Loucy (cell line): ENCODE data around the gene RIPK3.

Experiments
- H2AFZ ChIP-seq: fragments of 200-600 bp; sonication (generic); 2 replicates; pipeline ENCODE4 v1.6.0; 2016; ENCODE audit warnings: antibody characterized with exemption, mild to moderate bottlenecking, low read length, moderate library complexity
- H3F3A ChIP-seq: fragments of 200-600 bp; 2 replicates; pipeline ENCODE4 v1.6.0; 2016; ENCODE audit warnings: antibody characterized with exemption, low read depth, mild to moderate bottlenecking
- H3K27me3 ChIP-seq: fragments of 200-600 bp; sonication (generic); 2 replicates; pipeline ENCODE4 v1.6.1; 2014; ENCODE audit warnings: low read length, mild to moderate bottlenecking; ENCODE audit not compliant: insufficient read depth, poor library complexity, severe bottlenecking
- H3K36me3 ChIP-seq: fragments of 200-600 bp; sonication (generic); 2 replicates; pipeline ENCODE4 v1.6.1; 2016; ENCODE audit warnings: low read length; ENCODE audit not compliant: insufficient read depth
- H3K4me1 ChIP-seq: fragments of 200-600 bp; sonication (generic); 2 replicates; pipeline ENCODE4 v1.5.1; 2014; ENCODE audit warnings: low read length, mild to moderate bottlenecking; ENCODE audit not compliant: insufficient read depth, poor library complexity, severe bottlenecking
- H3K4me2 ChIP-seq: fragments of 200-600 bp; sonication (generic); 2 replicates; pipeline ENCODE4 v1.6.0; 2014; ENCODE audit warnings: antibody characterized with exemption, low read length, low read depth, mild to moderate bottlenecking; ENCODE audit not compliant: poor library complexity, severe bottlenecking
- H3K4me3 ChIP-seq: fragments of 200-600 bp; sonication (generic); 2 replicates; pipeline ENCODE4 v1.5.1; 2014; ENCODE audit warnings: low read length, mild to moderate bottlenecking, mixed read lengths; ENCODE audit not compliant: poor library complexity, severe bottlenecking
- H3K79me2 ChIP-seq: fragments of 200-600 bp; sonication (generic); 2 replicates; pipeline ENCODE4 v1.6.1; 2014; ENCODE audit warnings: low read length; ENCODE audit not compliant: insufficient read depth
- H3K9ac ChIP-seq: fragments of 200-600 bp; sonication (generic); 2 replicates; pipeline ENCODE4 v1.6.0; 2014; ENCODE audit warnings: mild to moderate bottlenecking, low read depth, low read length, moderate library complexity; ENCODE audit not compliant: poor library complexity, severe bottlenecking
- H3K9me2 ChIP-seq: fragments of 200-600 bp; sonication (generic); replicated peaks from 2 replicates; pipeline ENCODE4 v1.6.1; 2016; ENCODE audit warnings: low read depth, low read length, mixed read lengths
- H3K9me3 ChIP-seq: fragments of 200-600 bp; sonication (generic); 2 replicates; pipeline ENCODE4 v1.6.1; 2014; ENCODE audit warnings: mild to moderate bottlenecking, antibody characterized with exemption, low read length, low read depth; ENCODE audit not compliant: insufficient read depth
- H4K20me1 ChIP-seq: fragments of 200-600 bp; sonication (generic); 2 replicates; pipeline ENCODE4 v1.6.0; 2014; ENCODE audit warnings: antibody characterized with exemption, low read length, mild to moderate bottlenecking; ENCODE audit not compliant: insufficient read depth, poor library complexity, severe bottlenecking
- CTCF ChIP-seq: fragments of 200-600 bp; sonication (generic); conservative IDR thresholded peaks from 2 replicates; pipeline ENCODE4 v1.5.1; 2014; ENCODE audit warnings: mild to moderate bottlenecking, antibody characterized with exemption, low read length
- EZH2phosphoT487 ChIP-seq: fragments of 200-600 bp; IDR thresholded peaks from 2 replicates; pipeline ENCODE4 v1.6.1; 2018; ENCODE audit warnings: antibody characterized with exemption, mild to moderate bottlenecking, moderate library complexity, borderline replicate concordance

Gene RIPK3

GRCh38 chr14:24310265-24310645, 29.5 kb downstream of the RIPK3 start:
- Histone ChIP-seq H3K9ac (no peak overlapping the region), H3K36me3 (peaks cover 16% of the 10 kb centered on the region; the same call in 1 of the 2 replicates), H3K9me2 (no peaks in the 10 kb centered on the region), H3K9me3 (no peaks in the 10 kb centered on the region), H2AFZ (no peak overlapping the region), H3K79me2 (no peaks in the 10 kb centered on the region), H3F3A (no peaks in the 10 kb centered on the region), H3K4me1 (peaks cover 24% of the 10 kb centered on the region), H3K4me2 (no peak overlapping the region), H3K27me3 (no peaks in the 10 kb centered on the region), H4K20me1 (no peaks in the 10 kb centered on the region), H3K4me3 (no peak overlapping the region)
- TF ChIP-seq EZH2phosphoT487 (no peak), CTCF (no peak)

GRCh38 chr14:24309538-24310264, 30.1 kb downstream of the RIPK3 start, which contains the start of gene LTB4R2:
Gene LTB4R2, plus strand, starts transcription at chr14:24310140. Its CDS starts 525 bp downstream, at chr14:24310665.
- TF ChIP-seq CTCF (no peak), EZH2phosphoT487 (no peak)
- H3K36me3 ChIP-seq, result peaks cover 20% of the 10 kb centered on the region; the same call in 1 of the 2 replicates
- no peaks in the 10 kb centered on the region for H3K9me3 ChIP-seq
- no peak within 1 kb of the TSS for H3K4me2 ChIP-seq
- H3K27me3 ChIP-seq, result no peaks in the 10 kb centered on the region
- H3K4me1 ChIP-seq, result peaks cover 20% of the 10 kb centered on the region
- no peak within 1 kb of the TSS for H2AFZ ChIP-seq
- no peaks in the 10 kb centered on the region for H3K79me2 ChIP-seq
- no peaks in the 10 kb centered on the region for H4K20me1 ChIP-seq
- H3K9ac ChIP-seq, result no peak within 1 kb of the TSS
- no peak within 1 kb of the TSS for H3K4me3 ChIP-seq
- no peaks in the 10 kb centered on the region for H3F3A ChIP-seq
- H3K9me2 ChIP-seq, result no peaks in the 10 kb centered on the region

GRCh38 chr14:24308342-24309124, 31.3 kb downstream of the RIPK3 start:
- Histone ChIP-seq H4K20me1 (no peaks in the 10 kb centered on the region), H3K4me2 (no peak overlapping the region), H3K4me1 (peaks cover 8% of the 10 kb centered on the region), H3K27me3 (no peaks in the 10 kb centered on the region), H3F3A (no peaks in the 10 kb centered on the region), H3K4me3 (no peak overlapping the region), H2AFZ (no peak overlapping the region), H3K9me2 (no peaks in the 10 kb centered on the region), H3K79me2 (no peaks in the 10 kb centered on the region), H3K9ac (no peak overlapping the region), H3K36me3 (peaks cover 32% of the 10 kb centered on the region; the same call in 1 of the 2 replicates), H3K9me3 (no peaks in the 10 kb centered on the region)
- TF ChIP-seq EZH2phosphoT487 (no peak), CTCF (no peak; the same call in 1 of the 2 replicates)
